ENCODE measurements around the gene PLEKHA4.
A peak's percentile ranks its signal among the peaks of the same experiment; 100 is the strongest.
"Not testable (repeated sequence)": the region's sequence is repeated elsewhere in the genome, so short reads cannot be mapped to it uniquely, and the experiment has no call there.

PLEKHA4 gene

DNA sequence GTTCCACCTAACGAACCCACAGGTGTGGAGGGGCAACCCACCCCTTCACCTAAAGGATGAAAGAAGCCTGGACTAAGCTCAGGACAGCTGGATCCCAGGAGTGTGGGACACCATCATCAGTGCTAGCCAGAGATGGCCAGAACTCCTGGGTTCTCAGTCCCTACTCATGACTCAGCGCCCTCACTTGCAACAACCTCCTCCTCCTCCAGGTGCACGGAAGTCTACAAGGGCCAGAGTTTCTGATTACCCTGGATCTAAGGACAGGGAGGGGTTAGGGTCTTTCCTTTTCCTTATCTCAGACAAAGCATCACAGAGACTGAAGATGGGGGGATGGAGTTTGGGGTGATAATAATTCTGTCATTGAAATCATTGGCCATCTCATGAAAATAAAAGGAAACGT is 22.1 kb upstream of the PLEKHA4 start:
- no peaks in the 10 kb centered on the region for H3K9me3 ChIP-seq (ENCODE audit: control insufficient read depth, insufficient read depth, low read length)
- H3K27ac ChIP-seq (ENCODE audit: low read depth, low read length): 0 out of 2 replicates have a peak overlapping the region, but pooled peaks have one; percentile 34
- peaks cover 5% of the 10 kb centered on the region; the same call in 1 of the 2 replicates for H3F3A ChIP-seq (ENCODE audit: control insufficient read depth, insufficient read depth)
- no peaks in the 10 kb centered on the region for H3K79me2 ChIP-seq (ENCODE audit: control insufficient read depth, low read length)
- H3K4me3 ChIP-seq (ENCODE audit: low read length): peak overlapping the region; percentile 7; the same call in 1 of the 2 replicates
- H3K4me2 ChIP-seq (ENCODE audit: low read length): peak overlapping the region; percentile 74
- no peak for TF ChIP-seq EZH2phosphoT487 (IDR thresholded peaks at IDR 0.05; ENCODE audit: borderline replicate concordance, low read length)
- TF ChIP-seq, protein P1, sequence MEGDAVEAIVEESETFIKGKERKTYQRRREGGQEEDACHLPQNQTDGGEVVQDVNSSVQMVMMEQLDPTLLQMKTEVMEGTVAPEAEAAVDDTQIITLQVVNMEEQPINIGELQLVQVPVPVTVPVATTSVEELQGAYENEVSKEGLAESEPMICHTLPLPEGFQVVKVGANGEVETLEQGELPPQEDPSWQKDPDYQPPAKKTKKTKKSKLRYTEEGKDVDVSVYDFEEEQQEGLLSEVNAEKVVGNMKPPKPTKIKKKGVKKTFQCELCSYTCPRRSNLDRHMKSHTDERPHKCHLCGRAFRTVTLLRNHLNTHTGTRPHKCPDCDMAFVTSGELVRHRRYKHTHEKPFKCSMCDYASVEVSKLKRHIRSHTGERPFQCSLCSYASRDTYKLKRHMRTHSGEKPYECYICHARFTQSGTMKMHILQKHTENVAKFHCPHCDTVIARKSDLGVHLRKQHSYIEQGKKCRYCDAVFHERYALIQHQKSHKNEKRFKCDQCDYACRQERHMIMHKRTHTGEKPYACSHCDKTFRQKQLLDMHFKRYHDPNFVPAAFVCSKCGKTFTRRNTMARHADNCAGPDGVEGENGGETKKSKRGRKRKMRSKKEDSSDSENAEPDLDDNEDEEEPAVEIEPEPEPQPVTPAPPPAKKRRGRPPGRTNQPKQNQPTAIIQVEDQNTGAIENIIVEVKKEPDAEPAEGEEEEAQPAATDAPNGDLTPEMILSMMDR (IDR thresholded peaks at IDR 0.05; ENCODE audit: low read depth, low read length, poor library complexity, severe bottlenecking): no peak
- no peaks in the 10 kb centered on the region for H3K36me3 ChIP-seq (ENCODE audit: control insufficient read depth, low read length)
- no peaks in the 10 kb centered on the region for H3K27me3 ChIP-seq (ENCODE audit: control insufficient read depth, low read length)
- H3K4me1 ChIP-seq (ENCODE audit: control insufficient read depth, low read length): peaks cover 37% of the 10 kb centered on the region
- no peaks in the 10 kb centered on the region for H3K9me2 ChIP-seq (replicated peaks; ENCODE audit: control insufficient read depth, low read length)
- no peaks in the 10 kb centered on the region for H4K20me1 ChIP-seq (ENCODE audit: control insufficient read depth, insufficient read depth, low read depth, low read length)

GRCh38 chr19:48889496-48889895 is 21.1 kb upstream of the PLEKHA4 start:
- not testable (repeated sequence) for H3K9me3 ChIP-seq (ENCODE audit: control insufficient read depth, insufficient read depth, low read length); H3K79me2 ChIP-seq (ENCODE audit: control insufficient read depth, low read length); H3K9me2 ChIP-seq (replicated peaks; ENCODE audit: control insufficient read depth, low read length); H3K4me2 ChIP-seq (ENCODE audit: low read length); H3K27ac ChIP-seq (ENCODE audit: low read depth, low read length); H3K4me3 ChIP-seq (ENCODE audit: low read length); H3K27me3 ChIP-seq (ENCODE audit: control insufficient read depth, low read length); H3F3A ChIP-seq (ENCODE audit: control insufficient read depth, insufficient read depth); H4K20me1 ChIP-seq (ENCODE audit: control insufficient read depth, insufficient read depth, low read depth, low read length); H3K36me3 ChIP-seq (ENCODE audit: control insufficient read depth, low read length)
- H3K4me1 ChIP-seq (ENCODE audit: control insufficient read depth, low read length): peaks cover 45% of the 10 kb centered on the region

DNA sequence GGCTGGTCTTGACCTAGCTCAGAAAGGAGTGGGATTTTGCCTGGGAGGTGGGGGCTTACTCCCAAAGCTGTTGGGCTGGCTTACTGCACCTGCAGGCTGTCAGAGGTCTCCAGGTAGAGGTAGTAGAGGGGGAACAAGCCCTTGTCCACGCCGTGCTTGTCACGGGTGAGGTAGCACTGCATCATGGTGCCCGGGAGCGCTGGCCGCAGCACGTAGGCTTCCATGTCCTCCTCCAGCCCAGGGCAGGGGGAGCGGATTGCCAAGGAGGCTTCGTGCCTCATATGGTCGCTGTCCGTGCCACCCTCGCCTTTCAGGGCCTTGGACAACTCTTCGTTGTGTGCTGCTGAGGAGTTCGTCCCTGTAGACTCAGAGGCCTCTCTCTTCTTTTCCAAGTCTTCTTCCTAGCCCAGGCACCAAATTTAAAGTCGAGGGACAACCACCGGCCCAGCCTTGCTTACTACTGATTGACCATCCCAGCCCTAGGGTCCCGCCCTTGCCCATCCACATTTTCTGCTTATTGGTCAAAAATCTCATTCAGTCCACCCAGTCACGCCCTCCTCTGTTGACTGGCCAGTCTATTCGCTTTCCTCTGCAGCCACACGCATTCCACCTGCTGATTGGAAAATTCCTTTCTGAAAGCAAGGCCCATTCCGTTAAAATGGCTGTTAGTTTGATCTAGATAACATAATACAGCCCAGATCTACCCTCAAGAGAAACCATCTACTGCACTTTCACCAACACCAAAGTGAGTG is 19.6 kb upstream of the PLEKHA4 start:
- Histone ChIP-seq H3K27me3 (ENCODE audit: control insufficient read depth, low read length) (no peaks in the 10 kb centered on the region), H3K9me2 (replicated peaks; ENCODE audit: control insufficient read depth, low read length) (no peaks in the 10 kb centered on the region), H3K9me3 (ENCODE audit: control insufficient read depth, insufficient read depth, low read length) (no peaks in the 10 kb centered on the region), H3K4me3 (ENCODE audit: low read length) (no peak overlapping the region), H3K27ac (ENCODE audit: low read depth, low read length) (no peak overlapping the region), H4K20me1 (ENCODE audit: control insufficient read depth, insufficient read depth, low read depth, low read length) (no peaks in the 10 kb centered on the region), H3K36me3 (ENCODE audit: control insufficient read depth, low read length) (no peaks in the 10 kb centered on the region), H3F3A (ENCODE audit: control insufficient read depth, insufficient read depth) (peaks cover 5% of the 10 kb centered on the region; the same call in 1 of the 2 replicates), H3K4me1 (ENCODE audit: control insufficient read depth, low read length) (peaks cover 56% of the 10 kb centered on the region), H3K4me2 (ENCODE audit: low read length) (no peak overlapping the region), H3K79me2 (ENCODE audit: control insufficient read depth, low read length) (peaks cover 4% of the 10 kb centered on the region)
- TF ChIP-seq, protein P1 (IDR thresholded peaks at IDR 0.05; ENCODE audit: low read depth, low read length, poor library complexity, severe bottlenecking): no peak
- TF ChIP-seq EZH2phosphoT487 (IDR thresholded peaks at IDR 0.05; ENCODE audit: borderline replicate concordance, low read length): no peak

GRCh38 chr19:48883726-48884125 is 15.3 kb upstream of the PLEKHA4 start:
- Histone ChIP-seq H3K36me3 (ENCODE audit: control insufficient read depth, low read length) (peaks cover 6% of the 10 kb centered on the region), H3K4me3 (ENCODE audit: low read length) (no peak overlapping the region), H3K9me3 (ENCODE audit: control insufficient read depth, insufficient read depth, low read length) (peaks cover 6% of the 10 kb centered on the region), H3K9me2 (replicated peaks; ENCODE audit: control insufficient read depth, low read length) (no peaks in the 10 kb centered on the region), H3K4me1 (ENCODE audit: control insufficient read depth, low read length) (peaks cover 63% of the 10 kb centered on the region), H3K4me2 (ENCODE audit: low read length) (peak overlapping the region; percentile 18; the same call in 1 of the 2 replicates), H3F3A (ENCODE audit: control insufficient read depth, insufficient read depth) (peaks cover 20% of the 10 kb centered on the region), H4K20me1 (ENCODE audit: control insufficient read depth, insufficient read depth, low read depth, low read length) (no peaks in the 10 kb centered on the region), H3K27ac (ENCODE audit: low read depth, low read length) (no peak overlapping the region), H3K27me3 (ENCODE audit: control insufficient read depth, low read length) (no peaks in the 10 kb centered on the region), H3K79me2 (ENCODE audit: control insufficient read depth, low read length) (peaks cover 4% of the 10 kb centered on the region)
- no peak for TF ChIP-seq EZH2phosphoT487 (IDR thresholded peaks at IDR 0.05; ENCODE audit: borderline replicate concordance, low read length)
- TF ChIP-seq, protein P1 (IDR thresholded peaks at IDR 0.05; ENCODE audit: low read depth, low read length, poor library complexity, severe bottlenecking): no peak
